K562 (cell line): ENCODE results near the gene SDR42E2.
"Not testable (repeated sequence)": the region's sequence is repeated elsewhere in the genome, so short reads cannot be mapped to it uniquely, and the experiment has no call there.

Source experiments
- CEBPB ChIP-seq: fragments of 450-650 bp; IDR thresholded peaks from 2 replicates; pipeline ENCODE4 v1.6.1; 2016; ENCODE audit warnings: missing genetic modification characterization, missing compliant biosample characterization
- GABPA ChIP-seq: fragments of 200-800 bp; sonication (Bioruptor generic); conservative IDR thresholded peaks from 2 replicates; pipeline ENCODE4 v1.6.1; 2016; ENCODE audit warnings: low read depth, missing genetic modification characterization, missing compliant biosample characterization
- GTF2E2 ChIP-seq: fragments of 200-800 bp; sonication (Bioruptor generic); IDR thresholded peaks from 2 replicates; pipeline ENCODE4 v1.6.1; 2016; ENCODE audit warnings: missing genetic modification characterization, missing compliant biosample characterization
- HMG20A ChIP-seq: fragments of 450-650 bp; formaldehyde crosslinking; conservative IDR thresholded peaks from 2 replicates; pipeline ENCODE4 v1.4.0; 2020; ENCODE audit warnings: mild to moderate bottlenecking, mixed read lengths
- MYBL2 ChIP-seq, 2 experiments: fragments of 450-650 bp in 1 of 2; sonication (generic) in 1 of 2; formaldehyde crosslinking in 1 of 2; IDR thresholded peaks; 2 replicates each; pipeline versions ENCODE4 v1.6.1 to v1.8.1; 2017 to 2022; ENCODE audit warnings: borderline replicate concordance in 1 of 2, inconsistent platforms in 1 of 2, low read depth in 1 of 2, mild to moderate bottlenecking in 1 of 2, missing genetic modification reagents in 1 of 2, moderate library complexity in 1 of 2
- NFYB ChIP-seq: IDR thresholded peaks from 2 replicates; pipeline ENCODE4 v1.6.1; 2011; ENCODE audit warnings: mild to moderate bottlenecking, moderate library complexity; ENCODE audit not compliant: insufficient read length; ENCODE audit errors: extremely low read depth
- NR1H2 ChIP-seq: sonication (generic); formaldehyde crosslinking; IDR thresholded peaks from 2 replicates; pipeline ENCODE4 v1.4.0; 2020; ENCODE audit warnings: mild to moderate bottlenecking, missing genetic modification reagents
- TF ChIP-seq, protein P1 (sequence below), 3 experiments: IDR thresholded peaks in 2 of 3; conservative IDR thresholded peaks in 1 of 3; 2 replicates each; pipeline ENCODE4 v1.5.1; 2011 to 2012; ENCODE audit warnings: low read length in 3 of 3, mild to moderate bottlenecking in 3 of 3, control low read depth in 2 of 3, improper control_type of control experiment in 1 of 3, inconsistent platforms in 1 of 3, low read depth in 1 of 3, mixed read lengths in 1 of 3, moderate library complexity in 1 of 3; ENCODE audit not compliant: insufficient read depth in 2 of 3
- TF ChIP-seq, protein P2 (sequence below): sonication (generic); formaldehyde crosslinking; IDR thresholded peaks from 2 replicates; pipeline ENCODE4 v1.9.0; 2022; ENCODE audit warnings: mild to moderate bottlenecking, missing genetic modification reagents

DNA sequence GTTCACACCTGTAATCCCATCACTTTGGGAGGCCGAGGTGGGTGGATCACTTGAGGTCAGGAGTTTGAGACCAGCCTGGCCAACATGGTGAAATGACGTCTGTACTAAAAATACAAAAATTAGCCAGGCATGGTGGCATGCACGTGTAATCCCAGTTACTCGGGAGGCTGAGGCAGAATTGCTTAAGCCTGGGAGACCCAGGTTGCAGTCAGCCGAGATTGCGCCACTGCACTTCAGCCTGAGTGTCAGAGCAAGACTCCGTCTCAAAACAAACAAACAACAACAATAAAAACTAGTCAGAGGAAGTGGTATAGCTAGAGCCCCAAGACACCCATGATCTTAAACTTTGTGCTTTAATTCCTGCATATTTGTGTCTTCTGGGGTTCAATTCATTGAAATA is 9.2 kb upstream of the SDR42E2 start:
- TF ChIP-seq HMG20A; NR1H2 (CRISPR knock-in tag); NFYB; CEBPB; GABPA; MYBL2 (IDR thresholded peaks at IDR 0.05; ENCODE audit: low read depth); MYBL2 (CRISPR knock-in tag; IDR thresholded peaks at IDR 0.05; ENCODE audit: borderline replicate concordance); GTF2E2 (tag): not testable (repeated sequence)
- TF ChIP-seq, protein P1, sequence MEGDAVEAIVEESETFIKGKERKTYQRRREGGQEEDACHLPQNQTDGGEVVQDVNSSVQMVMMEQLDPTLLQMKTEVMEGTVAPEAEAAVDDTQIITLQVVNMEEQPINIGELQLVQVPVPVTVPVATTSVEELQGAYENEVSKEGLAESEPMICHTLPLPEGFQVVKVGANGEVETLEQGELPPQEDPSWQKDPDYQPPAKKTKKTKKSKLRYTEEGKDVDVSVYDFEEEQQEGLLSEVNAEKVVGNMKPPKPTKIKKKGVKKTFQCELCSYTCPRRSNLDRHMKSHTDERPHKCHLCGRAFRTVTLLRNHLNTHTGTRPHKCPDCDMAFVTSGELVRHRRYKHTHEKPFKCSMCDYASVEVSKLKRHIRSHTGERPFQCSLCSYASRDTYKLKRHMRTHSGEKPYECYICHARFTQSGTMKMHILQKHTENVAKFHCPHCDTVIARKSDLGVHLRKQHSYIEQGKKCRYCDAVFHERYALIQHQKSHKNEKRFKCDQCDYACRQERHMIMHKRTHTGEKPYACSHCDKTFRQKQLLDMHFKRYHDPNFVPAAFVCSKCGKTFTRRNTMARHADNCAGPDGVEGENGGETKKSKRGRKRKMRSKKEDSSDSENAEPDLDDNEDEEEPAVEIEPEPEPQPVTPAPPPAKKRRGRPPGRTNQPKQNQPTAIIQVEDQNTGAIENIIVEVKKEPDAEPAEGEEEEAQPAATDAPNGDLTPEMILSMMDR (IDR thresholded peaks at IDR 0.05 in 2 of 3, conservative IDR thresholded peaks at IDR 0.05 in 1 of 3; ENCODE audit: insufficient read depth in 2 of 3, low read depth in 1 of 3, low read length in 3 of 3), result not testable (repeated sequence)
- TF ChIP-seq, protein P2, sequence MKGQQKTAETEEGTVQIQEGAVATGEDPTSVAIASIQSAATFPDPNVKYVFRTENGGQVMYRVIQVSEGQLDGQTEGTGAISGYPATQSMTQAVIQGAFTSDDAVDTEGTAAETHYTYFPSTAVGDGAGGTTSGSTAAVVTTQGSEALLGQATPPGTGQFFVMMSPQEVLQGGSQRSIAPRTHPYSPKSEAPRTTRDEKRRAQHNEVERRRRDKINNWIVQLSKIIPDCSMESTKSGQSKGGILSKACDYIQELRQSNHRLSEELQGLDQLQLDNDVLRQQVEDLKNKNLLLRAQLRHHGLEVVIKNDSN (CRISPR knock-in tag), result not testable (repeated sequence)
